GM15510 (cell line): ENCODE data around the gene ATP5F1D.

ENCODE experiments used
- POLR2A ChIP-seq: IDR thresholded peaks from 3 replicates; pipeline ENCODE4 v1.6.1; 2011; ENCODE audit warnings: borderline replicate concordance; ENCODE audit not compliant: insufficient read length; ENCODE audit errors: extremely low read depth

ATP5F1D gene

GRCh38 chr19:1266129-1266915, 24.8 kb downstream of the ATP5F1D start:
- peak; percentile 11 for TF ChIP-seq POLR2A

GRCh38 chr19:1266916-1267476, 25.4 kb downstream of the ATP5F1D start:
- no peak for TF ChIP-seq POLR2A

DNA sequence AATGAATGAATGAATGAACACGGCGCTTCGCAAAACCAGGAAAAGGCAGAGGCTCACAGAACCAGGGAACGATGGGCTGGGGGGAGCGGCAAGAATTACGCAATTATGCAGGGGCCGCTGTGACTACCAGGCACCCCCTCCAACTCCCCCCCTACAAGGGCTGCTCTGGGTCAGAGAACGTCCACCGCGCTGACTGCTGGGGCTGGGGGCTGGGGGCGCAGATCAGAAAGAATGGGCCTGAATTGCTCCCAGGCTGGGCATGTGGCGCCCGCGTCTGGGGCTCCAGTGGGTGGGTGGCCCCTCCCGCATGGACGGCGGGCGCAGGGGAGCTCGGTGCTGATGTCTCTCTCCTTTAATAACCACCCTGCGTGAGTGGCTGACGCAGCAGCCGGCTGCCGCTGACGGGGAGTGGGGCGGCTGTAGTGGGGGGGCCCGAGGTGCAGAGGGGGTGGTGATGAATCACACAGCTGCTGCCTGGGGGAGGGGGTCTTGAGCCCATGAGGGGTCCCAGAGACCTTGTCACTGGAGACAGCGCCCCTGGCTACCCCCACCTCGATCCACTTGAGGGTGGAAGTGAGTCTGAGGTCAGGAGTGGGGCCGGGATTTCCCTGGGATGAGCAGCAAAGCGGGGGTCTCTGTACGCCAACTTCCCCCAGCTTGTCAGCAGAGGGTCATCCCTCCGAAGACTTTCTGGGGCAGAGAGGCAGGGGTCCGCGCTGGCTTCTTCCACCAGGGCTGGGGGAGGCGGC, 26.1 kb downstream of the ATP5F1D start:
- TF ChIP-seq POLR2A, result no peak

DNA sequence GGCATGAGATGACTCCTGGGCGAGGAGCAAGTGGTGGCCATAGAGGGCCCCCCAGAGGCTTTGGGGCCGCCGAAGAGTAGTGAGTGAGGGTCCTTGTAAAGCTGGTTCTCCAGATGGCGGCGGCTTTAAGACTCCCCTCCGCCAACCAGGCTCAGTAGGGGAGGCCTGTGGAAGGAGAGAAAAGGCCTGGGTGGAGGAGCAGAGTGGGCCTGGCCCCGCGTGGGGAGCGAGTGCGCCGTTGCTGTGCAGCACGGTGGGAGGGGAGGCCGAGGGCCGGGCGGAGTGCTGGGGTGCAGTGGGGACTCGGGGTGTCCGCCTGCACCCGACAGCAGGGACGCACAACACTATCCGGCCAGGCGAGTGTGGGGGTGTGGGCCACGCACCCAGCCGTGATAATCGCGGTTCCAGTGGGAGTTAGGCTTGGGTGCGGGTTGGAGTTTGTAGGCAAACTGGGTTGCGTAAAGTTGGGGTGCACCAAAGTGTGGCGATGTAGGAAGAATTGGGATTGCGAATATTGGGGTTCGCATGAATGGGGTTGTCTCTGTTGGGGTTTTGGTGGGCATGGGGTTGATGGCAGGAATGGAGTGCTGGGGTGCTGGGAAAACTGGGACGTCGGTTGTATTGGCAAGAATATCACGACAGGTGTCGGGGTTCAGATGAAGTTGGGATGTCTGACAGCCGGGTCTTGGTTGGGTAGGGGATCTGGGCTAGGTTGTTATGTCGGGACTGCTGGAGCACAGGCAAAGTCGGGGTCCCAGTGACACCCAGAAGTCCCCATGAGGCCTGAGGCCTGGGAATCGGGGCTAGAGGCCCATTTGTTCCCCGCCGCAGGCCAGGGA, 26.9 kb downstream of the ATP5F1D start:
- no peak for TF ChIP-seq POLR2A

- peak; percentile 100 for TF ChIP-seq POLR2A
These were observed 27.5 kb downstream of the ATP5F1D start, which contains the start of gene CIRBP for GRCh38 chr19:1269065-1269477. Gene CIRBP, plus strand, starts transcription at chr19:1269332. Its CDS starts 1,602 bp downstream, at chr19:1270934.

DNA sequence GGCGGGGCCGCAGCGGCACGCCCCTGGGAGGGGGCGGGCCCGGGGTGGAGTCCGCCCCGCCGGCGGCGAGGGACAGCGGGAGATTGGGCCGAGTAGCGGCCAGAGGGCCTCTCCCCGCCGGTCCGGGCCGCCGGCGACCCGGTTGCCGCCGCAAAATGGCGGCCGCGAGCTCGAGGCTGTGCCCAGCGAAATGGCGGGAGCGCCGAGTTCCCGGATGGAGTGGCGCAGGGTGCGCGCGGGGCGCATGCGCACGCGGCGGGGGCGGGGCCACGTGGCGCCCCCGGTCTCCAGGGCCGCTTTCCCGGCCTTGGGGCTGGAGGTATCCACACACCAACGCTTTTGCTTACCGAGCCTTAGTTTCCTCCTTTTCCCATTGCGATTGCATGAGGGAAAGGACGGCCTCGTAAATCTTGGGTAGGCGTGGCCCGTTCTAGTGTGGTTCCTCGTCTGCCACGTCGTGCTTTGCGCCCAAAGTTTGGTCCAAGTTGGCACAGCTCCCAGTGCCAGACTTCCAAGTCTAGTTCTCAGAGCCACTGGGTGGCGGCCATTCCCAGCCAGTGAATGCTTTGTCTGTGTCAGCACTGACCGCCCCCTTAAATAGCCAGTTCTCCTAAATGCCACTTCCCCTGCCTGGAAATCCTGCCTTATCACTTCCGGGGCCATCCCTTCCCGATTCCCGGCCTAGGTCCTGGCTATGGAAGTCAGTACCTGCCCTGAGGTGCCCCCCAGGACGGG, 28.1 kb downstream of the ATP5F1D start:
- TF ChIP-seq POLR2A, result no peak

- TF ChIP-seq POLR2A, result no peak
These were observed 28.8 kb downstream of the ATP5F1D start for GRCh38 chr19:1270213-1270853.

DNA sequence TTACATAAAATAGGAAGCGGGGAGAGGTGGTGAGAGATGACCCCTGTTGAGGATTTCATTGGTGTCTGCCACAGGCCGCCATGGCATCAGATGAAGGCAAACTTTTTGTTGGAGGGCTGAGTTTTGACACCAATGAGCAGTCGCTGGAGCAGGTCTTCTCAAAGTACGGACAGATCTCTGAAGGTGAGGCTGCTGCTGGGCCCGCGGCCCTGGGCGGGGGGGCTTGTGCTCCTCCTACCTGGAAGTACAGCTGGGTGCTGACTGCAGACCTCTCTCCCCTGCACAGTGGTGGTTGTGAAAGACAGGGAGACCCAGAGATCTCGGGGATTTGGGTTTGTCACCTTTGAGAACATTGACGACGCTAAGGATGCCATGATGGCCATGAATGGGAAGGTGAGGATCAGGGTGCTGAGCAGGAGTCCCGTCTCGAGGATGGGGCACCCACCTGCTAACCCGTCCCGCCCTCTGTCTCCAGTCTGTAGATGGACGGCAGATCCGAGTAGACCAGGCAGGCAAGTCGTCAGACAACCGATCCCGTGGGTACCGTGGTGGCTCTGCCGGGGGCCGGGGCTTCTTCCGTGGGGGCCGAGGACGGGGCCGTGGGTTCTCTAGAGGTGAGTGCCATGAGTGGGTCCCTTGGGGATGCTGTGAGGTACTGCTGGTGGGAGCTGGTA, 29.4 kb downstream of the ATP5F1D start:
- TF ChIP-seq POLR2A, result peak; percentile 19

DNA sequence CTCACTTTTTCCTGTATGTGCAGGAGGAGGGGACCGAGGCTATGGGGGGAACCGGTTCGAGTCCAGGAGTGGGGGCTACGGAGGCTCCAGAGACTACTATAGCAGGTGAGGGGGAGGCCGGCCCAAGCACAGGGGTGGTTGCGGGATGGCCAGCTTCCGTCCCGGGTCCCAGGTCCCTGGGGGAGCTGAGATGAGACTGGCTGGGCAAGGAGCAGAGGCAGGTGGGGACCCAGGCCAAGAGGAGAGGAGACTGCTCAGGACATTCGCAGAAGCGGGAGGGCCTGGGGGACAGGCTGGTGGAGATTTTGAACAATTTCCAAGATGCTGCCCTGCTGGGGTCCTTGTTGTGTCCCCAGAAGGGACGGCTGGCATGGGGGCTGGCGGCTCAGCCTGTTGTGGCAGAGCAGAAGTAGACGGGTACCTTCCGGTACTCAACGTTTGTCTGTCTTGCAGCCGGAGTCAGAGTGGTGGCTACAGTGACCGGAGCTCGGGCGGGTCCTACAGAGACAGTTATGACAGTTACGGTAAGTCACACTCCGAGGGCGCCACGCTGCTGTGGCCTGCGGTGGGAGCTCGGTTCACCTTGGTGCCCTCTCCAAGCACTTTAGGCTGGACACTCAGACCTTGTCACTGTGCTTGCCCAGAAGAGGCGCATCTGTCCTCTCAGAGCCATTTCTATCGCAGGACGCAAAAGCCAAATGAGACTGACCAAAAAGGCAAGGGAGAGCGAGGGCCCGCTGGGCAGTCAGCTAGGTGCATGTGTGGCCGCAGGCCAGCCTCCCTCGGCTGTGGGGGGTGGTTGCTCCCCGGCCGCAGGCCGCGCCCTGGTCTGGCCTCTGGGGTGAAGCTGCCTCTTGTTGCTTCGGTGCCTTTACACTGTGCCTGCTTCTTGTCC, 30.2 kb downstream of the ATP5F1D start:
- no peak for TF ChIP-seq POLR2A

DNA sequence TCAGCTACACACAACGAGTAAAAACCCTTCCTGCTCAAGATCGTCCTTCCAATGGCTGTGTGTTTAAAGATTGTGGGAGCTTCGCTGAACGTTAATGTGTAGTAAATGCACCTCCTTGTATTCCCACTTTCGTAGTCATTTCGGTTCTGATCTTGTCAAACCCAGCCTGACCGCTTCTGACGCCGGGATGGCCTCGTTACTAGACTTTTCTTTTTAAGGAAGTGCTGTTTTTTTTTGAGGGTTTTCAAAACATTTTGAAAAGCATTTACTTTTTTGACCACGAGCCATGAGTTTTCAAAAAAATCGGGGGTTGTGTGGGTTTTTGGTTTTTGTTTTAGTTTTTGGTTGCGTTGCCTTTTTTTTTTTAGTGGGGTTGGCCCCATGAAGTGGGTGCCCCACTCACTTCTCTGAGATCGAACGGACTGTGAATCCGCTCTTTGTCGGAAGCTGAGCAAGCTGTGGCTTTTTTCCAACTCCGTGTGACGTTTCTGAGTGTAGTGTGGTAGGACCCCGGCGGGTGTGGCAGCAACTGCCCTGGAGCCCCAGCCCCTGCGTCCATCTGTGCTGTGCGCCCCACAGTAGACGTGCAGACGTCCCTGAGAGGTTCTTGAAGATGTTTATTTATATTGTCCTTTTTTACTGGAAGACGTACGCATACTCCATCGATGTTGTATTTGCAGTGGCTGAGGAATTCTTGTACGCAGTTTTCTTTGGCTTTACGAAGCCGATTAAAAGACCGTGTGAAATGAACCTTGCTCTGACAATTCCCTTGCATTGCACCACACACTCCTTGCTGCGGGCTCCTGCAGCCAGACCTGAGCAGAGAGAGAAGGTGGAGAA, 31.1 kb downstream of the ATP5F1D start:
- TF ChIP-seq POLR2A, result no peak
